BE2C (cell line): Measurements from ENCODE around the gene HTATSF1.

ENCODE experiments used
- DNase-seq: peaks from one replicate; pipeline ENCODE4 v3.0.0-alpha.2; 2020
- H3K27me3 ChIP-seq: fragments of 250-450 bp; sonication (Bioruptor Pico); 2 replicates; pipeline ENCODE4 v1.5.1; 2020; ENCODE audit warnings: mild to moderate bottlenecking
- H3K36me3 ChIP-seq: fragments of 250-450 bp; sonication (Bioruptor Pico); 2 replicates; pipeline ENCODE4 v1.5.1; 2020; ENCODE audit warnings: mild to moderate bottlenecking
- H3K4me1 ChIP-seq: fragments of 250-450 bp; sonication (Bioruptor Pico); 2 replicates; pipeline ENCODE4 v1.5.1; 2020
- H3K4me3 ChIP-seq: 2 replicates; pipeline ENCODE4 v1.5.1; 2011; ENCODE audit warnings: low read depth, low read length
- H3K9me3 ChIP-seq: fragments of 250-450 bp; sonication (Bioruptor Pico); 2 replicates; pipeline ENCODE4 v1.5.1; 2020
- TF ChIP-seq, protein P1 (sequence below): IDR thresholded peaks from 2 replicates; pipeline ENCODE4 v1.5.1; 2012; ENCODE audit warnings: mild to moderate bottlenecking, low read depth, low read length

HTATSF1 gene

DNA sequence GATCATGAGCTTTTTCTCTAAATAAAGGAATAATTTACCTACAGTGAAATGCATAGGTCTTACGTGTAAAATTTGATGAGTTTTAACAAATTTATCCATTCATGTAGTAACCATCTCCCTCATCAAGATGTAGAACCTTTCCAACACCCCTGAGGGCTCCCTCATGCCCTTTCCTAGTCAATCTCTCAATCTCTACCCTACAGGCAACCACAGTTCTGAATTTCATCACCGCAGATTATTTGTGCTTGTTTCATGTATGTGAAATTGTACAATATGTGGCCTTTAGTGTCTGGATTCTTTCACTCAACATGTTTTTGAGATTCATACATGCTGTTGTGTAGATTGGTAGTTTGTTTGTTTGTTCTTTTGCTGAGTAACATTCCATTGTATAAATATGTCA is 36.7 kb downstream of the HTATSF1 start:
- DNase-seq = no peak

DNA sequence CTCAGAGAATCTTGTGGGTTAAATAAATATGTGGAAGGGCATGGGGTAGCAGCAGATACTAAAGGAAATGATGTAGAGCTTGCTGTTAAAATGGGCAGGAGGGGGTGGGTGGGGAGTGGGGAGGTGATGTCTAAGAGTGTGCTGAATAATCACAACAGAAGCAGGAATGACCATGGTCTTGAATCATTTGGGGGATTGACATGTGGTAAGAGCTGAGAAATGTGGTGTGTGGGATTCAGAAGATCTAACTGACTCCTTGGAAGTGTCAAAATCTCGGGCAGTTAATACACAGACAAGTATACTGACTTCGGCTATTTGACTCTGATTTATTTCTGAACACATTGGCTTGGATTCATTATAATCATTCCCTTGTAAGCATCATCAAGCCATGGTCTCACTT is 41.4 kb downstream of the HTATSF1 start:
- H3K36me3 ChIP-seq = no peaks in the 10 kb centered on the region
- no peak for DNase-seq
- TF ChIP-seq, protein P1, sequence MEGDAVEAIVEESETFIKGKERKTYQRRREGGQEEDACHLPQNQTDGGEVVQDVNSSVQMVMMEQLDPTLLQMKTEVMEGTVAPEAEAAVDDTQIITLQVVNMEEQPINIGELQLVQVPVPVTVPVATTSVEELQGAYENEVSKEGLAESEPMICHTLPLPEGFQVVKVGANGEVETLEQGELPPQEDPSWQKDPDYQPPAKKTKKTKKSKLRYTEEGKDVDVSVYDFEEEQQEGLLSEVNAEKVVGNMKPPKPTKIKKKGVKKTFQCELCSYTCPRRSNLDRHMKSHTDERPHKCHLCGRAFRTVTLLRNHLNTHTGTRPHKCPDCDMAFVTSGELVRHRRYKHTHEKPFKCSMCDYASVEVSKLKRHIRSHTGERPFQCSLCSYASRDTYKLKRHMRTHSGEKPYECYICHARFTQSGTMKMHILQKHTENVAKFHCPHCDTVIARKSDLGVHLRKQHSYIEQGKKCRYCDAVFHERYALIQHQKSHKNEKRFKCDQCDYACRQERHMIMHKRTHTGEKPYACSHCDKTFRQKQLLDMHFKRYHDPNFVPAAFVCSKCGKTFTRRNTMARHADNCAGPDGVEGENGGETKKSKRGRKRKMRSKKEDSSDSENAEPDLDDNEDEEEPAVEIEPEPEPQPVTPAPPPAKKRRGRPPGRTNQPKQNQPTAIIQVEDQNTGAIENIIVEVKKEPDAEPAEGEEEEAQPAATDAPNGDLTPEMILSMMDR = no peak
- H3K9me3 ChIP-seq = no peaks in the 10 kb centered on the region
- no peak overlapping the region for H3K4me3 ChIP-seq
- no peaks in the 10 kb centered on the region for H3K4me1 ChIP-seq
- no peaks in the 10 kb centered on the region for H3K27me3 ChIP-seq

More for the DNA sequence above, 36.7 kb downstream of the HTATSF1 start:
- no peaks in the 10 kb centered on the region for H3K9me3 ChIP-seq
- no peaks in the 10 kb centered on the region for H3K4me1 ChIP-seq
- H3K4me3 ChIP-seq = no peak overlapping the region
- TF ChIP-seq, protein P1 = no peak
- H3K27me3 ChIP-seq = no peaks in the 10 kb centered on the region
- H3K36me3 ChIP-seq = no peaks in the 10 kb centered on the region

DNA sequence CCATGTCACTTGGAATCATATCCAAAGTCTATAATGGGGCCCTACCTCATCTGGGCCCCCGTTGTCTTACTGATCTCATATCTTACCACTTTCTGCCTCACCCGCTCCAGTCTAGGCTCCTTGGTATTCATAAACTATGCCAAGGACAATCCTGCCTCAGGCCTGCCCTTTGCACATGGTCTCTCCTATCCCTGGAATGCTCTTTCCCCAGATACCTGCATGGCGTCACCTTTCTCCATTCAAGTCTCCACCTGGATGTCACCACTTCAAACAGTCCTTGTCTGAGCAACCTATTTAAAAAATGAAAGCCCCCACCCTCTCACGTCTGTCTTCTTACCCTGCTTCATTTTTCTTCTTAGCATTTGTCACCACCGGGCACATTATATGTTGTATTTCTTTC is 42.8 kb downstream of the HTATSF1 start:
- no peaks in the 10 kb centered on the region for H3K4me1 ChIP-seq
- H3K27me3 ChIP-seq = no peaks in the 10 kb centered on the region
- no peaks in the 10 kb centered on the region for H3K36me3 ChIP-seq
- DNase-seq = no peak
- H3K4me3 ChIP-seq = no peak overlapping the region
- H3K9me3 ChIP-seq = no peaks in the 10 kb centered on the region
- TF ChIP-seq, protein P1 = no peak

DNA sequence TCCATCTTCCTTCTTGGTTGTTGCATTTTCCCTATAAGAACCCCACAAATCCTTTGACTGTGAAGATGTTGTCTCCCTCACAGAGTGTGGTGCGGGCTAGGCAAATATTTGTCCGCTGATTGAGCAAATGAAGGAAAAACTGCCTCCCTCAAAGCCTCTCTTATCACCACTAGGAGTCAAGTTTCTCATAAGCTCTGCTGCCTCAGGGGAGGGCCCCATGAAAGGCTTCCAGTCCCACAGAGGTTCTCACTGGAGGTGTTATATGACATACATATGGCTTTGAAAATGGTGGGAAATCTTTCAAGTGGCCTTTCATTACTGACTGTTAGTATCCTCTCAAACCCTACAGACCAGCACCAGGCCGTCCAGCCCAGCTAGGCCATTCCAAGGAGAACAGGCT is 43.9 kb downstream of the HTATSF1 start:
- Histone ChIP-seq H3K27me3 (no peaks in the 10 kb centered on the region), H3K9me3 (no peaks in the 10 kb centered on the region), H3K4me3 (no peak overlapping the region), H3K4me1 (no peaks in the 10 kb centered on the region), H3K36me3 (no peaks in the 10 kb centered on the region)
- TF ChIP-seq, protein P1 = no peak
- DNase-seq = no peak

DNA sequence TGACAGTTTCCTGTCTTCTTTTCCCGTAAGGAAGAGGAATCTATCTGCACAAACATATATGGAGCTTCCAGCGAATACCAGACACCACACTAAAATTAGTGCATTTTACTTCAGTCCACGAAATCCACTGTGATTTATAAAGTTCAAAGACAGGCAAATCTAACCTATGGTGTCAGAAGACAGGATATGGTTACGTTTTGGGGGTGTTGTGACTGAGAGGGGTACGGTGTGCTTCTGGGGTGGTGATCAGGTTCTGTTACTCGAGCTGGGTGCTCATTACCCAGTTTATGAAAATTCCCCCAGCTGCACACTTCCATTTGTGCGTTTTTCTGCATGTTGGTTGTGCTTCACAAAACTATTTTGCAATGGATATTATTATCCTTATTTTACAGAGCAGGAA is 44.9 kb downstream of the HTATSF1 start:
- Histone ChIP-seq H3K9me3 (no peaks in the 10 kb centered on the region), H3K4me1 (no peaks in the 10 kb centered on the region), H3K27me3 (no peaks in the 10 kb centered on the region), H3K4me3 (no peak overlapping the region), H3K36me3 (no peaks in the 10 kb centered on the region)
- TF ChIP-seq, protein P1 = no peak
- DNase-seq = no peak

DNA sequence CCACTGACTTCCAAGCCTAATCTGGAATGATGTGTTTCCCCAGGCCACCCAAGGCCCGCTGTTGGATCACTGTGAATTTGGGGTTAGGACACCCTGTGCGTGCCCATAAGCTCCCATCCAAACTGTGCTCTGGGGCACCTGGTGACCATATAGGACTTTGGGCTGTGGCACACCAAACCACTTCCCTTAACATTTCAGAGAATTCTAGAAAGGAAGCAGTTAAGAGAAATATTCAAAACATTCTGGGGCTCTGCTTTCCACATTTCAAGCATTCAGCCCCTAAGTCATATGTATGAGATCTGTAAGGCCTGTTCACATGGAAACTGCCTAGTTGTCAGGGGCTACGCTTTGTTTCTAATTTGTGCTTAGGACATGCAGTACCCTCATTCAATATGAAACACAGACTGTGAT is 49.0 kb downstream of the HTATSF1 start:
- Histone ChIP-seq H3K27me3 (no peaks in the 10 kb centered on the region), H3K4me1 (no peaks in the 10 kb centered on the region), H3K36me3 (no peaks in the 10 kb centered on the region), H3K4me3 (no peak overlapping the region), H3K9me3 (no peaks in the 10 kb centered on the region)
- TF ChIP-seq, protein P1 = no peak
- no peak for DNase-seq
